GM12801 (cell line): ENCODE results near the gene ARID1B.

ENCODE experiments used
- CTCF ChIP-seq: IDR thresholded peaks from one replicate; pipeline ENCODE4 v1.5.1; 2011; ENCODE audit warnings: control low read depth; ENCODE audit not compliant: insufficient read length; ENCODE audit errors: extremely low read depth

Gene ARID1B

GRCh38 chr6:157035546-157035945 lies 258.4 kb downstream of the ARID1B start:
- no peak for TF ChIP-seq CTCF

GRCh38 chr6:157036245-157036711 lies 259.1 kb downstream of the ARID1B start:
- no peak for TF ChIP-seq CTCF

- TF ChIP-seq CTCF, result no peak
These were observed 260.0 kb downstream of the ARID1B start for GRCh38 chr6:157037165-157037564.

GRCh38 chr6:157038610-157039009 lies 261.4 kb downstream of the ARID1B start:
- TF ChIP-seq CTCF, result no peak

GRCh38 chr6:157040191-157040590 lies 263.0 kb downstream of the ARID1B start:
- TF ChIP-seq CTCF, result no peak

- TF ChIP-seq CTCF, result no peak
These were observed 268.8 kb downstream of the ARID1B start for GRCh38 chr6:157045831-157046454.

- no peak for TF ChIP-seq CTCF
These were observed 269.6 kb downstream of the ARID1B start for GRCh38 chr6:157046776-157047175.
